ENCODE data around the gene DCXR. TPM values are rescaled to one million over a fixed set of nuclear protein-coding genes. Genes with fewer than 3 reads are reported as not detected.

The DCXR gene
- total and polyA plus RNA-seq, 2 donors (not counting 1 experiment from before 2014, with no cell fraction given): 63.9 to 143 TPM

DNA sequence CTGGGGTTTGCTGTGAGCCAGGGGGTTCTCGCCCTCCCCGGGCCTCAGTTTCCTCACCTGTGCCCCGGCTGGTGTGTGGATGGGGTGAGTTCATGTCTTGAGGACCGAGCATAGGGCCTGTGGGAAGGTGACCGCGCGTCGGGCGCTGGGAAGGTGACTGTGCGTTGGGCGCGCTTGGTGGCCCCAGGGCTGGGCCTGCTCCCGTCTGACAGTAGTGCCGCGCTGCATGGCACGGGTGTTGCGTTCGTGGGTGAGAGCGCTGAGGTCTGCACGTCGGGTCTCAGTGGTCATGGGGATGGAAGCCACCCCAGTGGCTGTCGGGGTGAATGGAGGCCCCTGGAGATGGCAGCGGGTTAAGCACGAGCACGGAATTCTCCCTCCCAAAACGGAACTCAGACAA is 50.9 kb downstream of the DCXR start:
- CTCF ChIA-PET: interaction anchor here (1.1 kb wide), 1 partner anchor 44 kb away, joined by 3 read pairs; no protein-coding TSS in a partner anchor
- no peak overlapping the region for H3K27ac Mint-ChIP-seq
- POLR2A ChIA-PET: no interaction called here

More for the DNA sequence above, 50.9 kb downstream of the DCXR start:
- Mint-ChIP-seq H3K27me3 (no peaks in the 10 kb centered on the region), H3K9me3 (ENCODE audit: insufficient read depth) (no peaks in the 10 kb centered on the region), H3K4me3 (no peak overlapping the region), H3K4me1 (peaks cover 11% of the 10 kb centered on the region)
- no peaks in the 10 kb centered on the region for H3K27me3 ChIP-seq (replicated peaks in 1 of 4; ENCODE audit: control extremely low read depth in 1 of 4, control insufficient read depth in 3 of 4, insufficient read depth in 4 of 4, low read length in 3 of 4)
- peaks cover 0 to 7% (median 0%) of the 10 kb centered on the region in 3 donors for H3K9me3 ChIP-seq (ENCODE audit: control extremely low read depth in 1 of 3, control insufficient read depth in 2 of 3, insufficient read depth in 1 of 3, low read length in 2 of 3)
- intact Hi-C loops (cut with micrococcal nuclease): no loop called here
- H3K79me2 ChIP-seq (ENCODE audit: control insufficient read depth, insufficient read depth, low read length): peaks cover 59% of the 10 kb centered on the region
- no peak overlapping the region for H3K27ac ChIP-seq (ENCODE audit: low read length in 2 of 2)
- DNase-seq (no peak), ATAC-seq (ENCODE audit: low read depth) (no peak)
- no peak overlapping the region for H2AFZ ChIP-seq (ENCODE audit: insufficient read depth, low read depth, low read length, poor library complexity, severe bottlenecking)
- peaks cover 0 to 24% of the 10 kb centered on the region in 2 experiments for H3K36me3 ChIP-seq (replicated peaks in 1 of 2; ENCODE audit: control extremely low read depth in 1 of 2, control insufficient read depth in 1 of 2, extremely low read depth in 1 of 2, insufficient read depth in 2 of 2, low read length in 1 of 2)
- H4K20me1 ChIP-seq (ENCODE audit: control insufficient read depth, insufficient read depth, low read length, poor library complexity, severe bottlenecking): peaks cover 27% of the 10 kb centered on the region
- WGBS (ENCODE audit: insufficient coverage): 98% methylated on average over 26 of the region's 26 CpGs
- TF ChIP-seq, protein P1, sequence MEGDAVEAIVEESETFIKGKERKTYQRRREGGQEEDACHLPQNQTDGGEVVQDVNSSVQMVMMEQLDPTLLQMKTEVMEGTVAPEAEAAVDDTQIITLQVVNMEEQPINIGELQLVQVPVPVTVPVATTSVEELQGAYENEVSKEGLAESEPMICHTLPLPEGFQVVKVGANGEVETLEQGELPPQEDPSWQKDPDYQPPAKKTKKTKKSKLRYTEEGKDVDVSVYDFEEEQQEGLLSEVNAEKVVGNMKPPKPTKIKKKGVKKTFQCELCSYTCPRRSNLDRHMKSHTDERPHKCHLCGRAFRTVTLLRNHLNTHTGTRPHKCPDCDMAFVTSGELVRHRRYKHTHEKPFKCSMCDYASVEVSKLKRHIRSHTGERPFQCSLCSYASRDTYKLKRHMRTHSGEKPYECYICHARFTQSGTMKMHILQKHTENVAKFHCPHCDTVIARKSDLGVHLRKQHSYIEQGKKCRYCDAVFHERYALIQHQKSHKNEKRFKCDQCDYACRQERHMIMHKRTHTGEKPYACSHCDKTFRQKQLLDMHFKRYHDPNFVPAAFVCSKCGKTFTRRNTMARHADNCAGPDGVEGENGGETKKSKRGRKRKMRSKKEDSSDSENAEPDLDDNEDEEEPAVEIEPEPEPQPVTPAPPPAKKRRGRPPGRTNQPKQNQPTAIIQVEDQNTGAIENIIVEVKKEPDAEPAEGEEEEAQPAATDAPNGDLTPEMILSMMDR (IDR thresholded peaks at IDR 0.05): no peak
- no peak for TF ChIP-seq EZH2 (IDR thresholded peaks at IDR 0.05; ENCODE audit: borderline replicate concordance, insufficient read depth, low read depth, low read length, poor library complexity, severe bottlenecking)
- no peak overlapping the region for H3K4me2 ChIP-seq (replicated peaks; ENCODE audit: low read depth, low read length, poor library complexity, severe bottlenecking)
- H3K9ac ChIP-seq (ENCODE audit: low read length): no peak overlapping the region
- H3K4me1 ChIP-seq (ENCODE audit: control insufficient read depth in 2 of 2, insufficient read depth in 2 of 2, low read length in 2 of 2): peaks cover 5 to 10% of the 10 kb centered on the region in 2 donors
- H3K4me3 ChIP-seq (ENCODE audit: control extremely low read depth in 1 of 5, extremely low read depth in 1 of 5, insufficient read depth in 1 of 5, low read depth in 2 of 5, low read length in 4 of 5): no peak overlapping the region

Other genes with a start within 250 kb of the DCXR start
- not detected in 2 replicates for gene GCGR, start 233.5 kb downstream of the DCXR start, total RNA-seq
- not detected in 2 replicates for gene GCGR, start 233.5 kb downstream of the DCXR start, polyA plus RNA-seq
- 69.7 and 74.3 TPM in 2 replicates for gene MCRIP1, start 204.4 kb downstream of the DCXR start, total RNA-seq
- 59.2 and 84.0 TPM in 2 replicates for gene MCRIP1, start 204.4 kb downstream of the DCXR start, polyA plus RNA-seq
- not detected in 2 replicates for gene PPP1R27, start 202.6 kb downstream of the DCXR start, total RNA-seq
- gene PPP1R27, start 202.6 kb downstream of the DCXR start, polyA plus RNA-seq: not detected in 2 replicates
- 191 and 197 TPM in 2 replicates for gene P4HB, start 177.2 kb downstream of the DCXR start, total RNA-seq
- gene P4HB, start 177.2 kb downstream of the DCXR start, polyA plus RNA-seq: 37.4 and 42.5 TPM in 2 replicates
- gene ARHGDIA, start 166.4 kb downstream of the DCXR start, total RNA-seq: 262 and 263 TPM in 2 replicates
- gene ARHGDIA, start 166.4 kb downstream of the DCXR start, polyA plus RNA-seq: 510 and 744 TPM in 2 replicates
- 49.7 and 52.1 TPM in 2 replicates for gene ALYREF, start 146.1 kb downstream of the DCXR start, total RNA-seq
- 102 and 128 TPM in 2 replicates for gene ALYREF, start 146.1 kb downstream of the DCXR start, polyA plus RNA-seq
- 39.5 and 43.3 TPM in 2 replicates for gene ANAPC11, start 146.0 kb downstream of the DCXR start, total RNA-seq
- gene ANAPC11, start 146.0 kb downstream of the DCXR start, polyA plus RNA-seq: 110 and 120 TPM in 2 replicates
- 0.24 and 0.44 TPM in 2 replicates for gene NPB, start 135.5 kb downstream of the DCXR start, total RNA-seq
- not detected in 2 replicates for gene NPB, start 135.5 kb downstream of the DCXR start, polyA plus RNA-seq
- 34.2 and 34.9 TPM in 2 replicates for gene PCYT2, start 126.3 kb downstream of the DCXR start, total RNA-seq
- gene PCYT2, start 126.3 kb downstream of the DCXR start, polyA plus RNA-seq: 33.4 and 38.7 TPM in 2 replicates
- 82.7 and 83.2 TPM in 2 replicates for gene SIRT7, start 119.5 kb downstream of the DCXR start, total RNA-seq
- 59.5 and 77.2 TPM in 2 replicates for gene SIRT7, start 119.5 kb downstream of the DCXR start, polyA plus RNA-seq
- gene MAFG, start 110.0 kb downstream of the DCXR start, total RNA-seq: 27.9 and 29.0 TPM in 2 replicates
- gene MAFG, start 110.0 kb downstream of the DCXR start, polyA plus RNA-seq: 11.4 and 29.8 TPM in 2 replicates
- 3.7 and 4.4 TPM in 2 replicates for gene PYCR1, start 100.4 kb downstream of the DCXR start, total RNA-seq
- 3.7 and 4.3 TPM in 2 replicates for gene PYCR1, start 100.4 kb downstream of the DCXR start, polyA plus RNA-seq
- not detected in 2 replicates for gene MYADML2, start 90.5 kb downstream of the DCXR start, total RNA-seq
- not detected in 2 replicates for gene MYADML2, start 90.5 kb downstream of the DCXR start, polyA plus RNA-seq
- gene NOTUM, start 76.5 kb downstream of the DCXR start, total RNA-seq: not detected in 2 replicates
- gene NOTUM, start 76.5 kb downstream of the DCXR start, polyA plus RNA-seq: not detected in 2 replicates
- gene ASPSCR1, start 60.1 kb downstream of the DCXR start, total RNA-seq: 46.7 and 50.4 TPM in 2 replicates
- gene ASPSCR1, start 60.1 kb downstream of the DCXR start, polyA plus RNA-seq: 32.3 and 34.0 TPM in 2 replicates
- gene CENPX, start 14.8 kb downstream of the DCXR start, total RNA-seq: 26.7 and 37.0 TPM in 2 replicates
- 36.8 and 40.1 TPM in 2 replicates for gene CENPX, start 14.8 kb downstream of the DCXR start, polyA plus RNA-seq
- gene LRRC45, start 14.4 kb downstream of the DCXR start, total RNA-seq: 16.3 and 19.4 TPM in 2 replicates
- gene LRRC45, start 14.4 kb downstream of the DCXR start, polyA plus RNA-seq: 19.6 and 20.4 TPM in 2 replicates
- 0.41 and 0.62 TPM in 2 replicates for gene RAC3, start 6.0 kb downstream of the DCXR start, total RNA-seq
- gene RAC3, start 6.0 kb downstream of the DCXR start, polyA plus RNA-seq: 1.1 and 2.0 TPM in 2 replicates
- gene RFNG, start 14.1 kb upstream of the DCXR start, total RNA-seq: 30.1 TPM in 2 replicates
- 37.8 and 44.5 TPM in 2 replicates for gene RFNG, start 14.1 kb upstream of the DCXR start, polyA plus RNA-seq
- gene GPS1, start 14.2 kb upstream of the DCXR start, total RNA-seq: 79.5 and 80.5 TPM in 2 replicates
- gene GPS1, start 14.2 kb upstream of the DCXR start, polyA plus RNA-seq: 105 and 124 TPM in 2 replicates
- 109 and 112 TPM in 2 replicates for gene DUS1L, start 28.1 kb upstream of the DCXR start, total RNA-seq
- 241 and 291 TPM in 2 replicates for gene DUS1L, start 28.1 kb upstream of the DCXR start, polyA plus RNA-seq
- 35.6 and 36.8 TPM in 2 replicates for gene FASN, start 60.5 kb upstream of the DCXR start, total RNA-seq
- 19.4 and 29.6 TPM in 2 replicates for gene FASN, start 60.5 kb upstream of the DCXR start, polyA plus RNA-seq
- gene CCDC57, start 175.1 kb upstream of the DCXR start, total RNA-seq: 67.2 and 82.0 TPM in 2 replicates
- gene CCDC57, start 175.1 kb upstream of the DCXR start, polyA plus RNA-seq: 34.2 and 49.7 TPM in 2 replicates
- 65.2 and 65.7 TPM in 2 replicates for gene SLC16A3, start 191.3 kb upstream of the DCXR start, total RNA-seq
- gene SLC16A3, start 191.3 kb upstream of the DCXR start, polyA plus RNA-seq: 13.9 and 14.9 TPM in 2 replicates
- gene CSNK1D, start 236.0 kb upstream of the DCXR start, total RNA-seq: 241 and 258 TPM in 2 replicates
- 196 and 260 TPM in 2 replicates for gene CSNK1D, start 236.0 kb upstream of the DCXR start, polyA plus RNA-seq

All from B cell (primary cell).